Peyer's patch (tissue), 4 donors: ENCODE data around the gene NANOG.
"Not testable (repeated sequence)": the region's sequence is repeated elsewhere in the genome, so short reads cannot be mapped to it uniquely, and the experiment has no call there.

Experiments used
- POLR2A ChIP-seq, 2 donors: fragments of 450-650 bp; IDR thresholded peaks; one replicate each; pipeline ENCODE4 v1.5.1; 2017; ENCODE audit warnings: antibody characterized with exemption in 2 of 2, mild to moderate bottlenecking in 2 of 2, moderate library complexity in 2 of 2
- TF ChIP-seq, protein P1 (sequence below), 6 experiments: fragments of 450-650 bp in 4 of 6; fragments of 200-600 bp in 2 of 6; sonication (generic) in 1 of 6; IDR thresholded peaks; one replicate each; pipeline ENCODE4 v1.5.1; 2017 to 2019; ENCODE audit warnings: antibody characterized with exemption in 6 of 6, mild to moderate bottlenecking in 3 of 6, moderate library complexity in 1 of 6

DNA sequence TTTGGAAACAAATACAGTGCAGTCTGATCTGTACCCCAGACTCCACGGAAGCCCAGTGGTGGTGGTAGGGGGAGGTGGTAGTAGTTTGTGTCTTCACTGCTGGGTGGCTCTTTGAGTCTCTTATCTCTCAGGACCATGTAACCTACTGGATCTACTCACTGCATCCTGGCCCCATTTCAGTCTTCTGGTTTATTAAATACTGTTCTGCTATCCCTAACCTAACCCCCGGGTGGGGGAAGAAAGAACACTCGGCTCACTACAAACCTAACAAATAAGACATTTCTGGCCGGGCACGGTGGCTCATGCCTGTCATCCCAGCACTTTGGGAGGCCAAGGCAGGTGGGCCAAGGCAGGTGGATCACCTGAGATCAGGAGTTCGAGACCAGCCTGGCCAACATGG lies 44.0 kb downstream of the NANOG start:
- TF ChIP-seq, protein P1, sequence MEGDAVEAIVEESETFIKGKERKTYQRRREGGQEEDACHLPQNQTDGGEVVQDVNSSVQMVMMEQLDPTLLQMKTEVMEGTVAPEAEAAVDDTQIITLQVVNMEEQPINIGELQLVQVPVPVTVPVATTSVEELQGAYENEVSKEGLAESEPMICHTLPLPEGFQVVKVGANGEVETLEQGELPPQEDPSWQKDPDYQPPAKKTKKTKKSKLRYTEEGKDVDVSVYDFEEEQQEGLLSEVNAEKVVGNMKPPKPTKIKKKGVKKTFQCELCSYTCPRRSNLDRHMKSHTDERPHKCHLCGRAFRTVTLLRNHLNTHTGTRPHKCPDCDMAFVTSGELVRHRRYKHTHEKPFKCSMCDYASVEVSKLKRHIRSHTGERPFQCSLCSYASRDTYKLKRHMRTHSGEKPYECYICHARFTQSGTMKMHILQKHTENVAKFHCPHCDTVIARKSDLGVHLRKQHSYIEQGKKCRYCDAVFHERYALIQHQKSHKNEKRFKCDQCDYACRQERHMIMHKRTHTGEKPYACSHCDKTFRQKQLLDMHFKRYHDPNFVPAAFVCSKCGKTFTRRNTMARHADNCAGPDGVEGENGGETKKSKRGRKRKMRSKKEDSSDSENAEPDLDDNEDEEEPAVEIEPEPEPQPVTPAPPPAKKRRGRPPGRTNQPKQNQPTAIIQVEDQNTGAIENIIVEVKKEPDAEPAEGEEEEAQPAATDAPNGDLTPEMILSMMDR (IDR thresholded peaks at IDR 0.05) = not testable (repeated sequence)
- TF ChIP-seq POLR2A (IDR thresholded peaks at IDR 0.05) = not testable (repeated sequence)
